Spleen (tissue), 11 donors: ENCODE measurements around the gene P2RY13. TPM values are rescaled to one million over a fixed set of nuclear protein-coding genes. Genes with fewer than 3 reads are reported as not detected.

Source experiments
- DNase-seq: peaks from one replicate; pipeline ENCODE4 v3.0.0-alpha.2; 2020
- H3K27ac ChIP-seq, 8 donors: fragments of 200-600 bp; sonication (generic) in 7 of 8; 1 replicate in 4 of 8; 2 replicates in 4 of 8; pipeline versions ENCODE4 v1.5.0 to v1.8.0; 2016 to 2021; ENCODE audit warnings: inconsistent platforms in 4 of 8, mild to moderate bottlenecking in 4 of 8, moderate library complexity in 1 of 8
- H3K27me3 ChIP-seq, 7 donors: fragments of 200-600 bp; sonication (generic) in 6 of 7; replicated peaks in 1 of 7; 1 replicate in 4 of 7; 2 replicates in 3 of 7; pipeline versions ENCODE4 v1.5.0 to v1.8.0; 2016 to 2021; ENCODE audit warnings: inconsistent platforms in 3 of 7, mild to moderate bottlenecking in 1 of 7
- H3K36me3 ChIP-seq, 6 donors: fragments of 200-600 bp; sonication (generic) in 5 of 6; 1 replicate in 4 of 6; 2 replicates in 2 of 6; pipeline versions ENCODE4 v1.5.0 to v1.8.0; 2016 to 2021; ENCODE audit warnings: inconsistent platforms in 2 of 6
- H3K4me1 ChIP-seq, 6 donors: fragments of 200-600 bp; sonication (generic) in 5 of 6; 1 replicate in 3 of 6; 2 replicates in 3 of 6; pipeline versions ENCODE4 v1.5.0 to v1.8.0; 2016 to 2021; ENCODE audit warnings: inconsistent platforms in 3 of 6
- H3K4me3 ChIP-seq, 8 donors: fragments of 200-600 bp; sonication (generic) in 7 of 8; 1 replicate in 4 of 8; 2 replicates in 4 of 8; pipeline versions ENCODE4 v1.5.0 to v1.8.0; 2016 to 2021; ENCODE audit warnings: inconsistent platforms in 4 of 8, mild to moderate bottlenecking in 4 of 8, moderate library complexity in 2 of 8
- H3K9me3 ChIP-seq, 8 donors: fragments of 200-600 bp; sonication (generic) in 7 of 8; 1 replicate in 4 of 8; 2 replicates in 4 of 8; pipeline versions ENCODE4 v1.5.0 to v1.8.0; 2016 to 2021; ENCODE audit warnings: inconsistent platforms in 4 of 8
- CTCF ChIP-seq, 11 experiments: fragments of 200-600 bp in 7 of 11; fragments of 450-650 bp in 4 of 11; sonication (generic) in 4 of 11; IDR thresholded peaks in 8 of 11; conservative IDR thresholded peaks in 3 of 11; 1 replicate in 7 of 11; 2 replicates in 4 of 11; pipeline versions ENCODE4 v1.4.0 to v1.8.0; 2016 to 2021; ENCODE audit warnings: antibody characterized with exemption in 11 of 11, inconsistent platforms in 4 of 11, mild to moderate bottlenecking in 1 of 11
- POLR2A ChIP-seq, 3 donors: fragments of 450-650 bp; IDR thresholded peaks; one replicate each; pipeline ENCODE4 v1.5.1; 2017; ENCODE audit warnings: antibody characterized with exemption in 3 of 3, mild to moderate bottlenecking in 1 of 3
- POLR2AphosphoS5 ChIP-seq, 3 donors: sonication (generic); formaldehyde crosslinking; IDR thresholded peaks; one replicate each; pipeline ENCODE4 v1.5.1; 2017; ENCODE audit warnings: antibody characterized with exemption in 3 of 3
- WGBS, 5 donors: extraction: QIAGEN DNeasy Blood & Tissue Kit in 3 of 5; methylation state at CpG; one replicate each; pipeline versions ENCODE4 v1.1.5 to v1.1.7; 2013 to 2018; 5-methylcytosine and 5-hydroxymethylcytosine counted together
- intact Hi-C: fragments of 100-400 bp; cut with DNase I; formaldehyde crosslinking; loops from one replicate; pipeline ENCODE4 v1.15.0; 2023; ENCODE audit warnings: low total_unique reads
- polyA plus RNA-seq, 3 donors: library from polyadenylated mRNA; stranded (reverse); fragments of 200-250 nt; gene quantifications; one replicate each; pipeline ENCODE4 v1.2.1, GENCODE V29; 2013
- total RNA-seq, 7 donors: library from RNA; depleted of rRNA in 3 of 7; stranded (reverse); fragments of >200 nt in 3 of 7; fragmentation: NEBNext Ultra II Directional in 4 of 7; extraction: Animal tissue kit (Norgen Biotek cat#: 25700) in 4 of 7; gene quantifications; one replicate each; pipeline versions ENCODE4 v1.1.0 to v1.2.1, GENCODE V29; 2016 to 2021
- donor health status: healthy with polysubstance abuse.
- donor health status: DM: no; HTN: no; CAD: no; lungs with moderate emphysema.
- donor health status: DM: no; HTN: no; CAD: no.
- donor health status: Bipolar disorder and iron deficiency.
- donor health status: healthy.
- donor health status: DM: no; HTN: no; CAD: no.
- donor health status: DM: yes; HTN: yes; CAD: no.

The P2RY13 gene
- total and polyA plus RNA-seq, 10 donors, result 7.1 to 78.3 (median 39.2) TPM

- DNase-seq, result peak; percentile 78
- peak overlapping the region in 7 of 8 donors; percentile 78 to 92 (median 84) for H3K27ac ChIP-seq
- H3K9me3 ChIP-seq, result no peaks in the 10 kb centered on the region
- peaks cover 0 to 72% (median 13%) of the 10 kb centered on the region in 6 donors for H3K4me1 ChIP-seq
- intact Hi-C loops, result no loop called here
- H3K27me3 ChIP-seq, result no peaks in the 10 kb centered on the region
- no peaks in the 10 kb centered on the region for H3K36me3 ChIP-seq
- WGBS, 5 donors, result 35 to 52% (median 43%) methylated on average over 6 of the region's 6 CpGs
- peak overlapping the region in 1 of 8 donors; percentile 46 for H3K4me3 ChIP-seq
- no peak for TF ChIP-seq CTCF (IDR thresholded peaks at IDR 0.05 in 8 of 11, conservative IDR thresholded peaks at IDR 0.05 in 3 of 11)
- no peak for TF ChIP-seq POLR2A (IDR thresholded peaks at IDR 0.05)
- peak in 1 of 3 donors; percentile 75 for TF ChIP-seq POLR2AphosphoS5 (IDR thresholded peaks at IDR 0.05)
These were observed 18.1 kb upstream of the P2RY13 start for GRCh38 chr3:151347432-151347831.

DNA sequence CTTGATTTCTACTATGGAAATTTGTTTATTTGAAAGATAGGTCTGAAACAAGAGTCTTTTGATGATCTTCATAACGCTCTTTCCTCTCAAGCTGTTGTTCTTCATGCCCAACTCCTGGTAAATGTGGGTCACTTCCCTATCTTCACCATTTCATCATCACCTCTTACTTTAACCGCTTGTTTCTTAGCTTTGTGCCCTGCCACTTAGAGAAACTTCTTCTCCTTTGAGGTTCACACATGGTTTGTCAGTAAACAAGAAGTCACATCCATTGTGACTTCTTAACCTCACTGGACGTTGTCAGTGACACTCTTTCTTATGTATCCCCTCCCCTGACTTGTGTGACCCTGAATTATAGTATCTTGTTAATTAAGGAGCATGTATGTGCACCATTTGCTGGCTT, 16.9 kb upstream of the P2RY13 start:
- no peak for DNase-seq
- intact Hi-C loops, result no loop called here
- Histone ChIP-seq H3K9me3 (no peaks in the 10 kb centered on the region), H3K27me3 (no peaks in the 10 kb centered on the region), H3K4me3 (peak overlapping the region in 2 of 8 donors; percentile 10 to 46), H3K27ac (peak overlapping the region in 7 of 8 donors; percentile 78 to 92 (median 84)), H3K4me1 (peaks cover 0 to 60% (median 8%) of the 10 kb centered on the region in 6 donors), H3K36me3 (no peaks in the 10 kb centered on the region)
- 38 to 58% (median 44%) methylated on average over 3 of the region's 3 CpGs for WGBS, 5 donors
- TF ChIP-seq CTCF (IDR thresholded peaks at IDR 0.05 in 8 of 11, conservative IDR thresholded peaks at IDR 0.05 in 3 of 11) (peak in 1 of 11 experiments; percentile 8), POLR2AphosphoS5 (IDR thresholded peaks at IDR 0.05) (peak in 1 of 3 donors; percentile 1), POLR2A (IDR thresholded peaks at IDR 0.05) (no peak)

- WGBS, 5 donors, result 44 to 65% (median 50%) methylated on average over 2 of the region's 2 CpGs
- Histone ChIP-seq H3K36me3 (no peaks in the 10 kb centered on the region), H3K4me1 (peaks cover 0 to 57% (median 8%) of the 10 kb centered on the region in 6 donors), H3K27ac (peak overlapping the region in 7 of 8 donors; percentile 78 to 92 (median 84)), H3K27me3 (no peaks in the 10 kb centered on the region), H3K4me3 (peak overlapping the region in 2 of 8 donors; percentile 10 to 46), H3K9me3 (no peaks in the 10 kb centered on the region)
- no peak for DNase-seq
- intact Hi-C loops, result no loop called here
- no peak for TF ChIP-seq CTCF (IDR thresholded peaks at IDR 0.05 in 8 of 11, conservative IDR thresholded peaks at IDR 0.05 in 3 of 11)
- no peak for TF ChIP-seq POLR2A (IDR thresholded peaks at IDR 0.05)
- TF ChIP-seq POLR2AphosphoS5 (IDR thresholded peaks at IDR 0.05), result no peak
These were observed 16.5 kb upstream of the P2RY13 start for GRCh38 chr3:151345859-151346258.

DNA sequence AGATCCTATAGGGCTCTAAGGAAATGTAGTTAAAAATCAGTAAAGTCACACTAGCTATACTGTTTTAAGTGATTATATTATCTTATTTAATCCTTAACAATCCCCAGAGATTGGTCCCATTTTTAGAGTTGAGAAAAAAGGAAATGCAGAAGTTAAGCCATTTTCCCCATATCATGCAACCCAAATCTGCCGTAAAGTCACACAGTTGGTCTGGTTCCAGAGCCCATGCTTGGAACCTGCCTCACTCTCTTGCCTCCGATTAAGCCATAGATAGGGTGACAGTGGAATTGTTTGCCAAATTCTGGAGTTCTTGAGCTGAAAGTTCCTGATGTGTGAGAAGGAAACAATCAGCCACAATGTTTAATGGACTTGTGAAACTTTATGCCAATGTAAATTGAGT, 2.3 kb upstream of the P2RY13 start:
- intact Hi-C loops, result no loop called here
- no peaks in the 10 kb centered on the region for H3K36me3 ChIP-seq
- no peak for TF ChIP-seq POLR2AphosphoS5 (IDR thresholded peaks at IDR 0.05)
- TF ChIP-seq CTCF (IDR thresholded peaks at IDR 0.05 in 8 of 11, conservative IDR thresholded peaks at IDR 0.05 in 3 of 11), result no peak
- TF ChIP-seq POLR2A (IDR thresholded peaks at IDR 0.05), result no peak
- peaks cover 0 to 51% (median 0%) of the 10 kb centered on the region in 6 donors for H3K4me1 ChIP-seq
- WGBS, 5 donors, result 56 to 89% (median 75%) methylated on average over 2 of the region's 2 CpGs
- H3K9me3 ChIP-seq, result no peaks in the 10 kb centered on the region
- no peak overlapping the region for H3K4me3 ChIP-seq
- peak overlapping the region in 7 of 8 donors; percentile 48 to 90 (median 82) for H3K27ac ChIP-seq
- H3K27me3 ChIP-seq, result no peaks in the 10 kb centered on the region
- DNase-seq, result no peak
